MCF 10A (cell line): ENCODE data around the gene ADGRD1. TPM values are rescaled to one million over a fixed set of nuclear protein-coding genes. Genes with fewer than 3 reads are reported as not detected.

ENCODE experiments used
- BruUV-seq: library from RNA; stranded (reverse); fragments of 400-500 nt; replicated peaks from 2 replicates; lab custom pipeline; 2021; lab: Mats Ljungman, UMichigan
- CTCF ChIA-PET: fragments of 300-600 bp; sonication (Branson Sonifier 250); formaldehyde crosslinking; extraction: SDS; loops from one replicate; lab custom pipeline; 2021; ENCODE audit warnings: antibody characterized with exemption, inconsistent platforms; lab: Yijun Ruan, JAX
- POLR2A ChIA-PET: fragments of 300-600, 350-650 bp; sonication (Branson Sonifier 250); formaldehyde crosslinking; extraction: SDS; loops from one replicate; lab custom pipeline; 2020; ENCODE audit warnings: antibody characterized with exemption, inconsistent platforms; lab: Yijun Ruan, JAX
- DNase-seq: peaks from one replicate; pipeline ENCODE4 v3.0.0-alpha.2; 2018; ENCODE audit not compliant: unreplicated experiment
- H3K27ac Mint-ChIP-seq: one replicate; pipeline ENCODE4 v1.8.0; 2022; ENCODE audit warnings: mild to moderate bottlenecking, low read depth, mixed read lengths; ENCODE audit not compliant: unreplicated experiment
- H3K27me3 Mint-ChIP-seq: one replicate; pipeline ENCODE4 v1.8.0; 2022; ENCODE audit warnings: mixed read lengths; ENCODE audit not compliant: insufficient read depth, unreplicated experiment
- H3K36me3 Mint-ChIP-seq: one replicate; pipeline ENCODE4 v1.8.0; 2022; ENCODE audit warnings: mild to moderate bottlenecking, moderate library complexity, mixed read lengths; ENCODE audit not compliant: insufficient read depth, unreplicated experiment
- H3K4me1 Mint-ChIP-seq: one replicate; pipeline ENCODE4 v1.8.0; 2022; ENCODE audit warnings: mixed read lengths; ENCODE audit not compliant: insufficient read depth, unreplicated experiment
- H3K4me3 Mint-ChIP-seq: one replicate; pipeline ENCODE4 v1.8.0; 2022; ENCODE audit warnings: mild to moderate bottlenecking, moderate library complexity, mixed read lengths; ENCODE audit not compliant: unreplicated experiment
- H3K9me3 Mint-ChIP-seq: one replicate; pipeline ENCODE4 v1.8.0; 2022; ENCODE audit warnings: mixed read lengths; ENCODE audit not compliant: unreplicated experiment
- intact Hi-C: fragments of 100-400 bp; cut with micrococcal nuclease; formaldehyde crosslinking; loops from 2 replicates; pipeline ENCODE4 v1.14.1; 2022
- total RNA-seq: library from RNA; stranded (reverse); gene quantifications from 2 replicates; pipeline ENCODE4 v1.2.3, GENCODE V29; 2022
- TF ChIP-seq, protein P1 (sequence below): fragments of 200-600 bp; IDR thresholded peaks from one replicate; pipeline ENCODE4 v1.8.0; 2022; ENCODE audit warnings: antibody characterized with exemption, mild to moderate bottlenecking; ENCODE audit not compliant: unreplicated experiment

Gene ADGRD1
- total RNA-seq, 1 experiment from 2014 or later, result 0.68 TPM

DNA sequence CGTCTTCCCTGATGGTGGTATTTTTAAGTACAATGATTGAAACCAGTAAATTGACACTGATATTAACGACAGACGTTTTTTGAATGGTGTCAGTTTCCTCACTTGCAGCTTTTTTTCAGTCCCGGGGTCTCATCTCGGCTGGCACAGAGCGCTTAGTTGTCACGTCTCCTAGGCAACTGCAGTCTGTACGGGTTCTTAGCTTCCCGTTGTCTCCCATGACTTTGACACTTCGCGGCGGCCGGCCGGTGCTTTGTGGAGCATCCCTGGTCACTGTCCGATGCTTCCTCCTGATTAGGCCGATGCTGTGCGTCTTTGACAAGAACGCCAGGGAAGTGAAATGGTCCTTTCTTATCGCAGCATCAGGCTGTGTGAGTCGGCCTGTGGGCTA is 67.4 kb downstream of the ADGRD1 start:
- intact Hi-C loops, result no loop called here
- no peaks in the 10 kb centered on the region for H3K9me3 Mint-ChIP-seq
- no peaks in the 10 kb centered on the region for H3K4me1 Mint-ChIP-seq
- BruUV-seq, result no TSS peak
- no peak overlapping the region for H3K4me3 Mint-ChIP-seq
- H3K27ac Mint-ChIP-seq, result no peak overlapping the region
- no peak for DNase-seq
- H3K36me3 Mint-ChIP-seq, result no peaks in the 10 kb centered on the region
- CTCF ChIA-PET, result interaction anchor here (0.6 kb wide), 1 partner anchor 1000 kb away, joined by 3 read pairs; no protein-coding TSS in a partner anchor
- peaks cover 59% of the 10 kb centered on the region for H3K27me3 Mint-ChIP-seq
- TF ChIP-seq, protein P1, sequence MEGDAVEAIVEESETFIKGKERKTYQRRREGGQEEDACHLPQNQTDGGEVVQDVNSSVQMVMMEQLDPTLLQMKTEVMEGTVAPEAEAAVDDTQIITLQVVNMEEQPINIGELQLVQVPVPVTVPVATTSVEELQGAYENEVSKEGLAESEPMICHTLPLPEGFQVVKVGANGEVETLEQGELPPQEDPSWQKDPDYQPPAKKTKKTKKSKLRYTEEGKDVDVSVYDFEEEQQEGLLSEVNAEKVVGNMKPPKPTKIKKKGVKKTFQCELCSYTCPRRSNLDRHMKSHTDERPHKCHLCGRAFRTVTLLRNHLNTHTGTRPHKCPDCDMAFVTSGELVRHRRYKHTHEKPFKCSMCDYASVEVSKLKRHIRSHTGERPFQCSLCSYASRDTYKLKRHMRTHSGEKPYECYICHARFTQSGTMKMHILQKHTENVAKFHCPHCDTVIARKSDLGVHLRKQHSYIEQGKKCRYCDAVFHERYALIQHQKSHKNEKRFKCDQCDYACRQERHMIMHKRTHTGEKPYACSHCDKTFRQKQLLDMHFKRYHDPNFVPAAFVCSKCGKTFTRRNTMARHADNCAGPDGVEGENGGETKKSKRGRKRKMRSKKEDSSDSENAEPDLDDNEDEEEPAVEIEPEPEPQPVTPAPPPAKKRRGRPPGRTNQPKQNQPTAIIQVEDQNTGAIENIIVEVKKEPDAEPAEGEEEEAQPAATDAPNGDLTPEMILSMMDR, result no peak
- POLR2A ChIA-PET, result no interaction called here

DNA sequence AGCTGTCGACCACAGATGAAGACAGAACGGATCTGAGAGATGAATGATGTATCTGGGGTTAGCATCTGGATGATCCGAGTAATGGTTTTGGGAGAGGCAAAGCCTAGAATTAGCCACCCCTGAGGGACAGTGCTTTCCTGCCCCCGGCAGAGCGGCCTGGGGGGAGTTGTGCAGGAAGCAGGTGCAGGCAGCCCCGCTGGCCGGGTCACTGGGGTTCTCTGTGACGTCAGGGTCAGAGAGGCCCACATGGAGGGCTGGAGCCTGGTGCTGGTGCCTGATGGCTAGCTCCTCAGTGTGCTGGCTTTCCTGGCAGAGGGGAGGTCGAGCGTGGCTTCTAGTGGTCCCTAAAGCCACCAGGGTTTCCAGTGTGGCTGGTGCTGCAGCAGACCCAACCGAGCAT is 70.3 kb downstream of the ADGRD1 start:
- POLR2A ChIA-PET, result no interaction called here
- H3K27ac Mint-ChIP-seq, result no peak overlapping the region

DNA sequence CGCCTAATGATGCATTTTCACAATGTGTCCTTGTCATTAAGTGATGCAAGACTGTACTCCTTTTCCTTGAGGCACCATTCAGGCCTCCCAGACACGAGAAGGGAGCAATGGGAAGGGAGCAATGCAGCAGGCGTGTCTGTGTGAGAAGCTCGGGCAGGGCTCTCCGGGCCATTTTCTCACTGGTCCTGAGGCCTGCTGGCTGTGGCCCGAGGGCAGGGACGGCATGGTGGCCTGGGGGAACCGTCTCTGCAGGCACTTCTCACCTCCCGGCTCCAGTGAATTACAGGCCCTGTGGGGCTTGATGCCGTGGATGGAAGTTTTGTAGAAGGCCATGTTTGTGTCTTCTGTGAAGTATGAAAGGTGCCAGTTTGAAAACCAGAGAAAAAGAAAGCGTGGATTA is 71.0 kb downstream of the ADGRD1 start:
- Mint-ChIP-seq H3K27ac (no peak overlapping the region), H3K27me3 (peaks cover 54% of the 10 kb centered on the region), H3K9me3 (no peaks in the 10 kb centered on the region), H3K36me3 (no peaks in the 10 kb centered on the region), H3K4me3 (no peak overlapping the region), H3K4me1 (no peaks in the 10 kb centered on the region)
- BruUV-seq, result no TSS peak
- intact Hi-C loops, result no loop called here
- DNase-seq, result no peak
- TF ChIP-seq, protein P1, result no peak
- CTCF ChIA-PET, result interaction anchor here (0.6 kb wide), 1 partner anchor 748 kb away, joined by 3 read pairs; no protein-coding TSS in a partner anchor
- POLR2A ChIA-PET, result no interaction called here

More for the DNA sequence above, 70.3 kb downstream of the ADGRD1 start:
- H3K9me3 Mint-ChIP-seq, result no peaks in the 10 kb centered on the region
- no peak for DNase-seq
- no peaks in the 10 kb centered on the region for H3K4me1 Mint-ChIP-seq
- no TSS peak for BruUV-seq
- H3K36me3 Mint-ChIP-seq, result no peaks in the 10 kb centered on the region
- no peak overlapping the region for H3K4me3 Mint-ChIP-seq
- intact Hi-C loops, result no loop called here
- CTCF ChIA-PET, result interaction anchor here (0.6 kb wide), 1 partner anchor 749 kb away, joined by 3 read pairs; no protein-coding TSS in a partner anchor
- H3K27me3 Mint-ChIP-seq, result peaks cover 54% of the 10 kb centered on the region
- TF ChIP-seq, protein P1, result no peak

- intact Hi-C loops, result no loop called here
- BruUV-seq, result no TSS peak
- H3K9me3 Mint-ChIP-seq, result no peaks in the 10 kb centered on the region
Observed at GRCh38 chr12:131025234-131025633, 71.5 kb downstream of the ADGRD1 start.

More at GRCh38 chr12:131025234-131025633, 71.5 kb downstream of the ADGRD1 start:
- Mint-ChIP-seq H3K27ac (no peak overlapping the region), H3K4me1 (no peaks in the 10 kb centered on the region), H3K27me3 (peaks cover 54% of the 10 kb centered on the region), H3K4me3 (no peak overlapping the region), H3K36me3 (no peaks in the 10 kb centered on the region)
- ChIA-PET POLR2A (no interaction called here), CTCF (no interaction called here)
- DNase-seq, result no peak
- TF ChIP-seq, protein P1, result no peak
